ENCODE results near the gene TMEM200A.

- no peak for TF ChIP-seq CTCF (conservative IDR thresholded peaks at IDR 0.05 in 1 of 2, IDR thresholded peaks at IDR 0.05 in 1 of 2; ENCODE audit: extremely low read depth in 1 of 2, insufficient read depth in 1 of 2, low read depth in 1 of 2, low read length in 2 of 2)
- TF ChIP-seq EZH2 (IDR thresholded peaks at IDR 0.05; ENCODE audit: borderline replicate concordance, low read length) = no peak
These were observed 1.5 kb upstream of the TMEM200A start for GRCh38 chr6:130364224-130364780.
